HG03469 (cell line): Measurements from ENCODE around the gene GTF2IRD1.
"Not testable (repeated sequence)": the region's sequence is repeated elsewhere in the genome, so short reads cannot be mapped to it uniquely, and the experiment has no call there.

Source experiments
- ATAC-seq: cut with Tn5 transposase; IDR thresholded peaks from one replicate; pipeline ENCODE4 v1.9.1; 2021; ENCODE audit warnings: mild to moderate bottlenecking, moderate library complexity, moderate number of reproducible peaks; ENCODE audit not compliant: unreplicated experiment

The GTF2IRD1 gene

DNA sequence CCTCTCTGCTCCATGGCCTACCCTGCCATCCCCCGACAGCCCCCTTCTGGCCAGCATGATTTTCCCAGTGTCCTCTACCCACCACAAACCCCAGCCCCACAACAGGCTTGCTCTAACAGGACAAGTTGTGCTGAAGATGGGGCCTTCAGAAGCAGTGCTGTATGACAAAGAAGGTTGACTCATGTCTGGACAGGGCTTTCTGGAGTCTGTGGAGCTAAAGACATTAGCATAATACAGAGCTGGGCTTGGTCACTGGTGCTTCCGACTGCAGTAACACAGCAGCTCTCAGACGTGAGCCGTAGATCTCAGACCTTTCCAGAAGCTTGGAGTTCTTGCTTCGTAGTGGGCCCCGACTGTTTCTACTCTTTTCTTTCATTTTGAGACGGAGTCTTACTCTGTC, 100.5 kb downstream of the GTF2IRD1 start:
- no peak for ATAC-seq

DNA sequence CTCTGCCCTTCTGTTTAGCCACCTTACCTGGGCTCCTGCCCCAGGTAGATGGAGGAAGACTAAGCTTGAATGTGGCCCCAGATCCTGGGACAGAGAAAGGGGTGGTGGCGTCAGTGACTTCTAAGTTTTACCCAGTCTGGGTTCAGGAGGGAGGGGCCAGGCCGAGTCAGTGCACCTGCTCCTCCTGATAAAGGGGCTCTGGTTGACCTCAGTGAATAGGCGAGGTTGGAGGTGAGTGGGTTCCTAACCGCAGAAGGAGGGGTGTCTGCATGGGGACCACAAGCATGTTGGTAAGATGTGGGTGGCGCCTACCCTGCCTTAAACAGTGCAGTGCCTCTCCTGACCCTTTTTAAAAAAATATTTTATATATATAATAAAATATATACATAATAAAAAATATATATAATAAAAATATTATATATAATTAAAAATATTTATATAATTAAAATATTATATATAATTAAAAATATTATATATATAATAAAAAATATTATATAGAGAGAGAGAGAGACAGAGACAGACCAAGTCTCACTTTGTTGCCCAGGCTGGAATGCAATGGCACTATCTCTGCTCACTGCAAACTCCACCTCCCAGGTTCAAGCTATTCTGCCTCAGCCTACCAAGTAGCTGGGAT, 106.5 kb downstream of the GTF2IRD1 start:
- ATAC-seq = no peak

DNA sequence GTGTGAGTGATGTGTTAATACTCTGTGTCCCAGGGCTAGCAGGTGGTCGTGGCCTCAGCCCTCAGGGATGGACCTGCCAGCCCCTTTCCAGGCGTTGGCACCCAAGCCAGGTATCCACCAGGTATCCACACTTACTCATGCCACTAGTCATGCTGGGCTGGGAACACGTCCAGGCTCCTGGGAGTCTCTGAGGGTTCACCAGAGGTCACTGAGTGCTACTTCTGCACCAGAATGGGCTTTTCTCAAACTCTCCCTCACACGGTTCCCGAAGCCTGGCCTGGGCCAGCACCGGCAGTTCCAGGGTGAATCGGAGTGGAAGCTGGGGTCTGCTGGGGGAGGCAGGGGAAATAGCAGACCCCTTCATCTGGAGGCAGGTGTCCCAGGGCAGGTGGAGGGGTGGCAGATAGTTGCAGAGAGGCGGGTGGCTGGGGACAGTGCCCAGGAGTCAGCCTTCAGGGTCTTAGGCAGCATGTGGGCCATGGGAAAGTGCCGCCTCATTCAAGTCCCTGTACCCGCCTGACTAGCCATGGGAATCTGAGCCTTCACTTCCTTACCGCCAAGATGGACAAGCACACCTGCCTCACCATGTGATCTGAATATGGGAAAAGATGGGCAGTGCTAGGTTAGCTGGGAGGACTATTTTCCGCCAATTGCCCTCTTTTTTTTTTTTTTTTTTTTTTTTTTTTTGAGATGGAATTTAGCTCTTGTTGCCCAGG, 108.3 kb downstream of the GTF2IRD1 start:
- ATAC-seq = no peak

DNA sequence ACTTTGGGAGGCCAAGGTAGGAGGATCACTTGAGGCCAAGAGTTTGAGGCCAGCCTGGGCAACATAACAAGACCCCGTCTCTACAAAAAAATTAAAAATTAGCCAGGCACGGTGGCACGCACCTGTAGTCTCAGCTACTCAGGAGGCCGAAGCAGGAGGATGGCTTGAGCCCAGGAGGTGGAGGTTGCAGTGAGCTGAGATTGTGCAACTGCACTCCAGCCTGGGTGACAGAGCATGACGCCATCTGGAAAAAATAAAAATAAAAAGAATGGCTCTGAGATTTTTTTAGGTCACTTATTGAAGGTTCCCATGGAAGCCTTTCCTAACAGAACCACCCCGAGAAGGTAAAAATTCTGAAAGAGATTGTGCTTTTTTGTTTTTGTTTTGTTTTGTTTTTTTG, 109.9 kb downstream of the GTF2IRD1 start:
- ATAC-seq = not testable (repeated sequence)

DNA sequence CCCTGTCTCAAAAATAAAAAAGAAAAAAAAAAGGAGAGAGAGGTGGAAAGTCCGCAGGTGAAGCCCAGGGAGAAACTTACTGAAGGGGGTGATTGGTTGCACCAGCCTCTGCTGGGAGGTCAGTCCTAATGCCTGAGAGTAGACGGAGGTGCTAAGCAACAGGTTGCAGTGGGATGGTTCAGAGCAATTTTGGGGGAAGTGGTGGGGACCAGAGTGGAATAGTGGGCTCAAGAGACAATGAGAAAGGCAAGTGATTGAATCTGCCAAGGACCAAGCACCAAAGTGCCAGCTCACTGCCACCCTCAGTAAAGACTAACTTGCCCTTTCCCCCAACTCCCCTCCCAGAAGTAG, 113.6 kb downstream of the GTF2IRD1 start:
- no peak for ATAC-seq

DNA sequence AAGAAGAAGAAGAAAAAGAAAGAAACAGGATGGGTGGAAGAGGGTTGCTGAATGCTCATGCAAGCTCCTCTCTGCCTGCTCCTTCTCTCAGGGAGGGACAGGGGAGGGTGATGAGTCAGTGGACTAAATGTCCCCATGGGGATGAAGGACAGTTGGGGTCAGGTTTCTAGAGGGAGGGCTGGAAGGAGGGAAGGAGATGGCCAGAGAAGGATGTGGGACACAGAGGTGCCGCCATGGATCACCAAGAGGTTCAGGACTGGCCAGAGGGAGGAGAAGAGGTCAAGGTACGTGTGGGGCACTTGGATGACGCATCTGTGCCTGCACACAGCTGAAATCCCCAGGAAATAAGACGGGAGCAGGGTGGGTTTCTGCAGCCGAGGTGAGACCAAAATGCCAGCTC, 115.0 kb downstream of the GTF2IRD1 start:
- ATAC-seq = no peak

DNA sequence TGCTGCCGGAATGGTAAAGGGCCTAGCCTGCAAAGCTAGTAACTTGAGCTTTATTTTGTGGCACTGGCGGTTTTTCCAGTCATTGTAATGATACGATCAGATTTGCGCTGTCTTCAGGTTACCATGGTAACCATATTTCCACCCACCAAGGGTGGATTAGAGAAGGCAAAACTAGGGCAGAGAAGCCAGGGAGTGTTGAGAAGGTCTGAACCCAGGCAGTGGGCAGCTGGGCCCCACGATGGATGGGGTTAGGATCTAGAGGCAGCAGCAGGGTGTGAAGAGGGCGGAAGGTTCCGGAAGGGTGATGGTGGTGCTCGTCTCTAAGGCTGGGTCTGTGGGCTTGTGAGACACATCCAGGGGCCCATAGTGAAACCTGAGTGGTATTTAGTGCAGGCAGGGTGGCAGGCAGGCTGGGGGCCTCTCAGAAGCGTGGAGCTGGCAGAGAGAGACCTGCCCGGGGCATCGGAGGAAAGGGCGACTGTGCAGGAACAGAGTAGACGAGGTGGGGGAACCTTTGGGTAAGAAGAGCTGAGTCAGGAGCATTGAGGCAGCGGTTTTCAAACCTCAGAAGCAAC, 115.9 kb downstream of the GTF2IRD1 start:
- ATAC-seq = no peak

DNA sequence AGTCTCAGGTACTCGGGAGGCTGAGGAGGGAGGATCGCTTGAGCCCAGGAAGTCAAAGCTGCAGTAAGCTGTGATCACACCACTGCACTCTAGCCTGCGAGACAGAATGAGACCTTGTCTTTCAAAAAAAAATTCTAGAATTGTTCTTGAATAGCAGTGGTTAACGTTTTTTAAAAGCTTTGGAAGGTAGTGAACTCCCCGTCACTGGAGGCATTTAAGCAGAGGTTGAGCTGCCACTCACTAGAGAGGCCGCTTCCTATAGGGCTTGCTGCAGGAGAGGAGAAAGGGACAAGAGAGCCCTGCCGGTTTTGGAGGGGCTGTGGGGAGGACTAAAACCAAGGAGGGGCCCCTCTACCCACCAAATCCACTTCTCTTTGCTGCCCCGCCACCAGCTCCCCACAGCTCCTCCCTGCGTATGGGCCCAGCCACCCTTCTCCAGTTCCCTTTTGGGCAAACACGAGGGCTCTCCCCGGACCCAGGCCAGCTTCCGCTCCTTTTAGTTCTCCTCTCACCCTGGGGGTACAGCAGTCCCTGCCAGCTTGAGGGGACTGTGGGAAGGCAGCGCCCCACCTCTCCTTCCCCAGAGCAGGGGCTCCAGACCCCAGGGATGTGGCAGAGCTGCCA, 116.9 kb downstream of the GTF2IRD1 start:
- no peak for ATAC-seq

DNA sequence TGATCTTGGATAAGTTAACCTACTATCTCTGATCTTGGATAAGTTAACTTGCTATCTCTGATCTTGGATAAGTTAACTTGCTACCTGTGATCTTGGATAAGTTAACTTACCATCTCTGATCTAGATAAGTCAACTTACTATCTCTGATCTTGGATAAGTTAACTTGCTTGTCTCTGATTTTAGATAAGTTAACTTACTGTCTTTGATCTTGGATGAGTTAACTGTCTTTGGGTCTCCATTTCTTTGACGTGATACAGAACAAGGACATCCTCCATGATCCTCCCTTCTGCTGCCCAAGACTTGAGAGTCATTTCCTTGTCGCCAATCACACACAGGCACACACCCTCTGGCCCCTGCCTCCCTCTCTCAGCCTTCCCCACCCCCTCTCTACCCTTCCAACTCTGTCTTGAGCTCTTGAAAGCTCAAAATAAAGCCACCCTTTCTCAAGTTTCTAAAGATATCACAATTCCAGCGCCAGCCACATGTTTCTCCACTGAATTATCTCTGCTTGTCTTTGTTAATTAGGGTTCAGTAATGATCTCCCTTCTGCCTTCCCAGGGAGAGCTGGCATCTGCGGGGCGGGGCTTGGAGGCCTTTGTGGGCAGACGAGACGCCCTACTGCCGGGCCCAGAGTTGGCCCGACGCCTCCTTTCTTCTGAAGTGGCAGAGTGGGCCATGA, 118.7 kb downstream of the GTF2IRD1 start:
- no peak for ATAC-seq

DNA sequence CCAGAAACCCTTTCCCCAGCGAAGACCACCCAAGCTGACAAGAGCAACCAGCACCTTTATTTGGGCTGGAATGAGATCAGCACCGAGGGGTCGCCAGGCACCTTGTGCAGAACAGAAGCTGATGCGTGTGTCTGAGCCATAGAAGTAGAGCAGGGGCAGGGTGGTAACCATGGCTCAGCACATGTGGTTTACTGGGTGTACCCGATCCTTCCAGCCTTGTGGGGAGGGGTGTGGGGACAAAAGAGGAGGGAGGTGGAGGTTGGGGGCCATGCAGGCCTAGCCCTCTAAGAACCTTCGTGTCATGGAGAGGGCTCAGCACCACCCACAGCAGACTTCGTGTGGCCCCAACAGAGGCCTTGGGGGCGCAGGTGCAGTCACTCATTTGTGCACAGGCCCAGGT, 119.8 kb downstream of the GTF2IRD1 start:
- ATAC-seq = no peak

DNA sequence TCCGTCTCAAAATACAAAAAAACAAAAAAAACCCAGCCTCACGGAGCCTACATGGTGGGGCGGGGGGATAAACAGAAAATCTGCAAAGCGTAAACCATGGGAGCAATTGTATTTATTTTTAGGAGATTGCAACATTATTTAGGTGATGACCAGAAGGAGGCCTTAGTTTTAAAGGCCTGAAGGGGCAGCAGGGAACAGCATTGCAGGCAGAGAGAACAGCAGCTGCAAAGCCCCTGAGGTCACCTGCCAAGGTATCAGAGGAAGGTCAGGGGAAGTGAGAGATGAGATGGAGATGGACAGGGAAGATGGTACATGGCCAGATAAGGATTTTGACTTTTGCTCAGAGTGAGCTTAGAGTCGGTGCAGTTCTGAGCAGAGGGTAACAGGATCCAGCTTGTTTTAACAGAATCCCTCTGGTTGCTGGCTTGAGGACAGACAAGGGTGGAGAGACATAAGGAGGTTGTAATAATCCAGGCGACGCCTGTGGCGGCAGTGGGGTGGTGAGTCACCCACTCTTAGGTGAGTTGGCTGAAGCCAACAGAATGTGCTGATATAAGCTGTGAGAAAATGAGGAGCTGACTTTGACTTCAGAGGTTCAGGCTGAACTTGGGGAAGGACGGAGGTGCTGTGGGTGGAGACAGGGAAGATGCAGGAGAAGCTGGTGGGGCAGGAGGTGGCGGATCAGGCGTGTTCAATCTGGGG, 121.5 kb downstream of the GTF2IRD1 start:
- no peak for ATAC-seq

DNA sequence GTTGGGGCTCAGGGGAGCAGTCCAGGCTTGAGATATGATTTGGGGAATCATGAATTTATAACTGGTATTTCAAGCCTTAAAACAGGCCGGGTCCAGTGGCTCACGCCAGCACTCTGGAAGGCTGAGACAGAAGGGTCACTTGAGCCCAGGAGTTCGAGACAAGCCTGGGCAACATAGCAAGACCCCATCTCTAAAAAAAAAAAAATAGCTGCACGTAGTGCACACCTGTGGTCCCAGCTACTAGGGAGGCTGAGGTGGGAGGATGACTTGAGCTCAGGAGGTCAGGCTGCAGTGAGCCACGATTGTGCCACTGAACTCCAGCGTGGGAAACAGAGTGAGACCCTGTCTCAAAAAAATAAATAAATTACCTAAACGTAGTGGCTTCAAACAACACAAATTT, 122.1 kb downstream of the GTF2IRD1 start:
- ATAC-seq = no peak

DNA sequence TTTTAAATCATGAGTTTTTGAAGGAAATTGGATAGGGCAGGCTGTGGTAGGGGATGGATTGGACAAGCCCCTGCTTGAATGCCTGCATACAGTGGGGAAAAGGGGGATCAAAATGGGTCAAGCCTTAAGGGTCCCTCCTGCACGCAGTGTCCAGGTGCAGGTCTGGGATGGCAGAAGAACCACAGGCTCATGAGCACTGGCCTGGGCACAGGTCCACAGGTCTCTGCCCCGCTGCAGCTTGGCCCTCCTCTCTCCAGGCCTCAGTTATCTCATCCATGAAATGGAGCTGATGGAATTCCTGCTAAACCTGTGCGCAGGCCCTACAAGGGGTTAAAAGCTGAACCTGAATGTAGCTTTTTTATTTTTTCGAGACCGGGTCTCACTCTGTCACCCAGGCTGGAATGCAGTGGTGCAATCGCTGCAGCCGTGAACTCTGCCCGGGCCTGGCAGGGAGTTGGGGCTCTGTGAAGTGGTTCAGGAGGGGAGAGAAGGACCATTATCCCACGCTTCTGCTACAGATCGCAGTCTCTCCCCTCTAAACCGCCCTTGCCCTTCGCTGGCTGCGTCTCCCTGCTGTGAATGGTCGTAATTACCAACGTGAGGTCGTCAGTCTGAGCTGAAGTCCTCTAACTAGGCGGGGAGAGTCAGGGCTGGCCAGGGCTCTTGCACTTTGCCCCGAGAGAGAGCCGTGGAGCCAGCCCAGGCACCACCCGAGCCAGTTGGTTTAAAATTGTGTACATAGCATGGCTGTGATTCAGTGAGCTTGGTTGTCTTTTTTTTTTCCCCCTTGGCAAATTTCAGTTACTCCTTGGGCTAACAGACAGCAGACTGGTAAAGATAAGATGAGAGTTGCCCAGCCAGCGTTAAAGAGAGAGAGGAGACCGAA, 126.3 kb downstream of the GTF2IRD1 start:
- no peak for ATAC-seq

DNA sequence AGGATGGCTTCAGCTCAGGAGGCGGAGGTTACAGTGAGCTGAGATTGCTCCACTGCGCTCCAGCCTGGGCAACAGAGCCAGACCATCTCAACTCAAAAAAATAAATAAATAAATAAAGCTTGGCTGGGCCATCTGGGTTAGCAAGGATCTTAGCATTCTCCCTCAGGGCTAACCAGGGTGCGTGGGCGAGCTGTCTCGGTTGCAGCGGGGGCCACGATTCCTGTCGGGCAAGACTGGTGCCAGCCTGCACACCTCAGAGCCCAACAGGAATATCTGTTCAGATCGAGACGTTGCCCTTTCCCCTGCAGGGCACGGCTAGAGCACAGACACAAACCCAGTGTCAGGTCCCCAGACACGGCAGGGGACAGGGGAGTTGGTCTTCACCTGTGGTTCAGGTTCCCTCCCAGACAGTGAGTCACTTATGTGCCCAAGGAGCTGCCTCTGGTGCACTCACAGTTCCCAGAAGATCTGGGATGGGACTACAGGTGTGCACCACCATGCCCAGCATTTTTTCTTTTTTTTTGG, 128.3 kb downstream of the GTF2IRD1 start:
- ATAC-seq = no peak

DNA sequence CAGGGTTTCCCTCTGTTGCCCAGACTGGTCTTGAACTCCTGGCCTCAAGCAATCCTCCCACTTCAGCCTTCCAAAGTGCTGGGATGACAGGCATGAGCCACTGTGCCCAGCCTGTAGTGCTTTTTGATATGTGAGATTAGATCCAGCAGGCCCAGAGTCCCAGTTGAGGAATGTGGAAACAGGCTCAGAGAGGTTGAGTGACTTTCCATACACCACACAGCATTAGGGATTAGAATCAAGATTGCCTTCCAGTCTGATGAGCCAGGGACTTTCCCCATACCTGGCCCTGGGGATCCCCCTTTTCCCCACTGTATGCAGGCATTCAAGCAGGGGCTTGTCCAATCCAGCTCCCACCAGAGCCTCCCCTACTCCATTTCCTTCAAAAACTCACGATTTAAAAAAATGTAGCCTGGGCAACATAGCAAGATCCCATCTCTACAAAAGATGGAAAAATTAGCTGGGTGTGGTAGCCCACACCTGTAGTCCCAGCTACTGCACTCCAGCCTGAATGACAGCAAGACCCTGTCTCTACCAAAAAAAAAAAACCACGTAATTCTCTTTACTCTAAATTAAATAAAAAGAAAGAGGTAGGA, 128.8 kb downstream of the GTF2IRD1 start:
- ATAC-seq = no peak

DNA sequence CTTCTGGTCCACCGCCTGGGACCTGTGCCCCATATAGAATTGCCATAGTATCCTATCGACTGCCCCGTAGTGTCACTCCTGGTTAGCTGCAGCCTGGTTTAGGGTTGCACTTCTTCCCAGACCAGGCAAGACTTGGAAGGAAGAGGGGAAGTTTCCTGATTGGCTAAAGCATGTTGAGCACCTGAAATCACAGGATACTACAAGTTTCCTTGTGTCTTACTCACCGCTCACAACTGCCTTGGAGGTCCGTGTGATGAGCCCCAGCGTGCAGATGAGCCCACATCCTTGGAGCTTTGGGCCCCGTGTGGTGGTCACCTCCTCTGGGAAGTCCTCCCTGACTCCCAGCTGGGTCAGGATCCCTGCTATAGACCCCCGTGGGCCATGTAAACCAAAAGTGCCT, 129.9 kb downstream of the GTF2IRD1 start:
- ATAC-seq = no peak

DNA sequence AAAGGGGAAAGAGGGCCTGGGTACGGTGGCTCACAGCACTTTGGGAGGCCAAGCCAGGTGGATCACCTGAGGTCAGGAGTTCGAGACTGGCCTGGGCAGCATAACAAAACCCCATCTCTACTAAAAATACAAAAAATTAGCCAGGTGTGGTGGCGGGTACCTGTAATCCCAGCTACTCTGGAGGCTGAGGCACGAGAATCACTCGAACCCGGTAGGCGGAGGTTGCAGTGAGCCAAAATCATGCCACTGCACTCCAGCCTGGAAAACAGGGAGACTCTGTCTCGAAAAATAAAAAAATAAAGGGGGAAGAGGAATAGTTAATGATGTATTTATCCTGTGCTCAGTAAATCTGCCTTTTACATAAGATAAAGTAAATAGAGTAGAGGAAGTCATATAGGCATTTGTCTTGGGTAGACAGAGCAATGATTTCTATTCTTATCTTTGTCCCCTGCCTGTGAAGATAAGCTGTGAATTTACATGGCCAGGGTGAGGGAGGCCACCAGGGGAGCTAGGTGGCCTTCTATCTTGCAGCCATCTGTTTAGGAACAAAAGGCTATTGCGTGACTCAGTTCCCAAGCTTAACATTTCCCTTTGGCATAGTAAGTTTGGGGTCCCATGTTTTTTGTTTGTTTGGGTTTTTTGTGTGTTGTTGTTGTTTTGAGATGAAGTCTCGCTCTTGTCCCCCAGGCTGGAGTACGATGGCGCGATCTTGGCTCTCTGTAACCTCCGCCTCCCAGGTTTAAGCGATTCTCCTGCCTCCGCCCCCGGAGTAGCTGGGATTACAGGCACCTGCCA, 130.7 kb downstream of the GTF2IRD1 start:
- no peak for ATAC-seq

DNA sequence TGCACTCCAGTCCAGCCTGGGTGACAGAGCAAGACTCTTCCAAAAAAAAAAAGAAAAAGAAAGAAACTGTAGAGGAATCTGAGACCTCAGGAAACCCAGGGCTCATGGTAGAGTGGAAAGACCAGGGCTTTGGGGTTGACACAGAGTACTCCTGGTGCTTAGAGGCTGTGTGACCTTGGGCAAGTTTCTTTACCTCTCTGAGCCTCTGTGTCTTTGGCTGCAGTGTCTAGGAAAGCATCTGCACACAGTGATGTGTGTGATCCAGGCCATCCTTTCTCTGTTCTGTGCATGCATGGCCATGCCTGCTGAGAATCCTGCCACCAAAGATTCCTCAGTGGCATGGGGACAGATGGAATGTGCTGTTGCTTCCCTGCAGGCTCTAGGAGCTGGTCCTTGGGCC, 132.1 kb downstream of the GTF2IRD1 start:
- no peak for ATAC-seq
